Activated naive CD4-positive, alpha-beta T cell treated with anti-CD3 and anti-CD28 coated beads, Interleukin-2, amount 10 ng/mL, durations not matched to agents 7 days and 5 days (primary cell): Measurements from ENCODE around the gene KCNA3.
A peak's percentile ranks its signal among the peaks of the same experiment; 100 is the strongest.

Experiments used
- CTCF ChIA-PET: fragments of 350-600 bp; sonication (Branson Sonifier 250); formaldehyde crosslinking; loops from one replicate; lab custom pipeline; 2021; ENCODE audit warnings: antibody characterized with exemption; lab: Charles Lee
- DNase-seq: peaks from one replicate; pipeline ENCODE4 v3.0.0-alpha.2; 2020
- H3K27ac Mint-ChIP-seq: one replicate; pipeline ENCODE4 v1.8.0; 2021; ENCODE audit warnings: mild to moderate bottlenecking, moderate library complexity, mixed read lengths
- H3K27me3 Mint-ChIP-seq: one replicate; pipeline ENCODE4 v1.8.0; 2021; ENCODE audit warnings: mild to moderate bottlenecking, mixed read lengths
- H3K36me3 Mint-ChIP-seq: one replicate; pipeline ENCODE4 v1.8.0; 2021; ENCODE audit warnings: mixed read lengths
- H3K4me1 Mint-ChIP-seq: one replicate; pipeline ENCODE4 v1.8.0; 2021; ENCODE audit warnings: mixed read lengths
- H3K4me3 Mint-ChIP-seq: one replicate; pipeline ENCODE4 v1.8.0; 2021; ENCODE audit warnings: mild to moderate bottlenecking, moderate library complexity, mixed read lengths
- H3K9me3 Mint-ChIP-seq: one replicate; pipeline ENCODE4 v1.8.0; 2021; ENCODE audit warnings: mixed read lengths

KCNA3 gene

GRCh38 chr1:110645211-110645610 lies 29.5 kb downstream of the KCNA3 start:
- no peak overlapping the region for H3K27ac Mint-ChIP-seq
- no peak overlapping the region for H3K4me3 Mint-ChIP-seq
- CTCF ChIA-PET: interaction anchor here (0.8 to 7.6 kb wide), 3 partner anchors 9 to 22 kb away, joined by 3 to 59 read pairs (median 39); no protein-coding TSS in a partner anchor
- peaks cover 48% of the 10 kb centered on the region for H3K4me1 Mint-ChIP-seq
- peaks cover 23% of the 10 kb centered on the region for H3K36me3 Mint-ChIP-seq
- peaks cover 14% of the 10 kb centered on the region for H3K9me3 Mint-ChIP-seq
- no peak for DNase-seq
- no peaks in the 10 kb centered on the region for H3K27me3 Mint-ChIP-seq

- CTCF ChIA-PET: interaction anchor here (7.6 kb wide), 1 partner anchor 8 kb away, joined by 59 read pairs; no protein-coding TSS in a partner anchor
- DNase-seq: no peak
- H3K36me3 Mint-ChIP-seq: peaks cover 31% of the 10 kb centered on the region
- peaks cover 60% of the 10 kb centered on the region for H3K4me1 Mint-ChIP-seq
- peak overlapping the region; percentile 77 for H3K27ac Mint-ChIP-seq
- H3K4me3 Mint-ChIP-seq: no peak overlapping the region
- peaks cover 22% of the 10 kb centered on the region for H3K9me3 Mint-ChIP-seq
- no peaks in the 10 kb centered on the region for H3K27me3 Mint-ChIP-seq
These were observed 30.8 kb downstream of the KCNA3 start for GRCh38 chr1:110643879-110644472.

- H3K36me3 Mint-ChIP-seq: peaks cover 33% of the 10 kb centered on the region
- no peak for DNase-seq
- H3K4me3 Mint-ChIP-seq: no peak overlapping the region
- H3K9me3 Mint-ChIP-seq: peaks cover 22% of the 10 kb centered on the region
- no peak overlapping the region for H3K27ac Mint-ChIP-seq
- H3K4me1 Mint-ChIP-seq: peaks cover 74% of the 10 kb centered on the region
- CTCF ChIA-PET: interaction anchor here (2.1 kb wide), 1 partner anchor 29 kb away, joined by 6 read pairs; no protein-coding TSS in a partner anchor
- H3K27me3 Mint-ChIP-seq: no peaks in the 10 kb centered on the region
These were observed 34.9 kb downstream of the KCNA3 start for GRCh38 chr1:110639724-110640386.

- Mint-ChIP-seq H3K27ac (peak overlapping the region; percentile 70), H3K36me3 (peaks cover 28% of the 10 kb centered on the region), H3K4me1 (peaks cover 61% of the 10 kb centered on the region), H3K9me3 (peaks cover 22% of the 10 kb centered on the region), H3K4me3 (no peak overlapping the region), H3K27me3 (no peaks in the 10 kb centered on the region)
- DNase-seq: no peak
- CTCF ChIA-PET: interaction anchor here (0.6 to 5.8 kb wide), 6 partner anchors 9 to 39 kb away, joined by 3 to 59 read pairs (median 6); partner anchors contain the start of gene KCNA3
These were observed 36.2 kb downstream of the KCNA3 start for GRCh38 chr1:110638556-110638955.

- no peaks in the 10 kb centered on the region for H3K27me3 Mint-ChIP-seq
- DNase-seq: no peak
- CTCF ChIA-PET: interaction anchor here (0.6 to 5.8 kb wide), 6 partner anchors 9 to 39 kb away, joined by 3 to 59 read pairs (median 6); partner anchors contain the start of gene KCNA3
- H3K36me3 Mint-ChIP-seq: peaks cover 28% of the 10 kb centered on the region
- peaks cover 22% of the 10 kb centered on the region for H3K9me3 Mint-ChIP-seq
- H3K4me3 Mint-ChIP-seq: no peak overlapping the region
- H3K4me1 Mint-ChIP-seq: peaks cover 56% of the 10 kb centered on the region
- peak overlapping the region; percentile 70 for H3K27ac Mint-ChIP-seq
These were observed 36.7 kb downstream of the KCNA3 start for GRCh38 chr1:110638058-110638457.

- peak overlapping the region; percentile 70 for H3K27ac Mint-ChIP-seq
- no peak for DNase-seq
- CTCF ChIA-PET: interaction anchor here (1.1 to 5.8 kb wide), 4 partner anchors 10 to 40 kb away, joined by 4 to 59 read pairs (median 5); no protein-coding TSS in a partner anchor
These were observed 37.3 kb downstream of the KCNA3 start for GRCh38 chr1:110637475-110637874.

GRCh38 chr1:110636149-110636935 lies 38.4 kb downstream of the KCNA3 start:
- CTCF ChIA-PET: interaction anchor here (0.6 to 5.8 kb wide), 4 partner anchors 11 to 130 kb away, joined by 3 to 59 read pairs (median 4); no protein-coding TSS in a partner anchor
- peaks cover 17% of the 10 kb centered on the region for H3K36me3 Mint-ChIP-seq
- no peak overlapping the region for H3K27ac Mint-ChIP-seq
- H3K4me3 Mint-ChIP-seq: peak overlapping the region; percentile 57
- peaks cover 13% of the 10 kb centered on the region for H3K9me3 Mint-ChIP-seq
- H3K4me1 Mint-ChIP-seq: peaks cover 41% of the 10 kb centered on the region
- DNase-seq: no peak
- no peaks in the 10 kb centered on the region for H3K27me3 Mint-ChIP-seq

More at GRCh38 chr1:110637475-110637874, 37.3 kb downstream of the KCNA3 start:
- Mint-ChIP-seq H3K4me3 (no peak overlapping the region), H3K36me3 (peaks cover 23% of the 10 kb centered on the region), H3K9me3 (peaks cover 20% of the 10 kb centered on the region), H3K4me1 (peaks cover 51% of the 10 kb centered on the region), H3K27me3 (no peaks in the 10 kb centered on the region)

GRCh38 chr1:110635434-110635833 lies 39.3 kb downstream of the KCNA3 start:
- Mint-ChIP-seq H3K4me1 (peaks cover 34% of the 10 kb centered on the region), H3K27me3 (no peaks in the 10 kb centered on the region), H3K4me3 (peak overlapping the region; percentile 57), H3K36me3 (peaks cover 14% of the 10 kb centered on the region), H3K27ac (no peak overlapping the region), H3K9me3 (peaks cover 10% of the 10 kb centered on the region)
- CTCF ChIA-PET: interaction anchor here (0.6 to 5.8 kb wide), 4 partner anchors 12 to 131 kb away, joined by 4 to 59 read pairs (median 4); no protein-coding TSS in a partner anchor
- no peak for DNase-seq

- peaks cover 27% of the 10 kb centered on the region for H3K4me1 Mint-ChIP-seq
- peaks cover 8% of the 10 kb centered on the region for H3K36me3 Mint-ChIP-seq
- no peak overlapping the region for H3K27ac Mint-ChIP-seq
- H3K27me3 Mint-ChIP-seq: no peaks in the 10 kb centered on the region
- H3K4me3 Mint-ChIP-seq: peak overlapping the region; percentile 57
- peak; percentile 73 for DNase-seq
- CTCF ChIA-PET: interaction anchor here (0.7 to 5.8 kb wide), 3 partner anchors 12 to 131 kb away, joined by 5 to 59 read pairs (median 6); no protein-coding TSS in a partner anchor
- H3K9me3 Mint-ChIP-seq: peaks cover 4% of the 10 kb centered on the region
These were observed 40.1 kb downstream of the KCNA3 start for GRCh38 chr1:110634455-110635311.

- Mint-ChIP-seq H3K4me3 (peak overlapping the region; percentile 57), H3K4me1 (peaks cover 26% of the 10 kb centered on the region), H3K27me3 (no peaks in the 10 kb centered on the region), H3K27ac (no peak overlapping the region), H3K9me3 (peaks cover 1% of the 10 kb centered on the region), H3K36me3 (peaks cover 8% of the 10 kb centered on the region)
- no peak for DNase-seq
- CTCF ChIA-PET: interaction anchor here (5.8 kb wide), 1 partner anchor 13 kb away, joined by 59 read pairs; no protein-coding TSS in a partner anchor
These were observed 40.7 kb downstream of the KCNA3 start for GRCh38 chr1:110634086-110634454.

GRCh38 chr1:110633646-110634030 lies 41.1 kb downstream of the KCNA3 start:
- H3K27me3 Mint-ChIP-seq: no peaks in the 10 kb centered on the region
- H3K4me3 Mint-ChIP-seq: no peak overlapping the region
- peaks cover 25% of the 10 kb centered on the region for H3K4me1 Mint-ChIP-seq
- no peak for DNase-seq
- CTCF ChIA-PET: interaction anchor here (5.8 kb wide), 1 partner anchor 14 kb away, joined by 59 read pairs; no protein-coding TSS in a partner anchor
- no peak overlapping the region for H3K27ac Mint-ChIP-seq
- peaks cover 1% of the 10 kb centered on the region for H3K9me3 Mint-ChIP-seq
- H3K36me3 Mint-ChIP-seq: peaks cover 7% of the 10 kb centered on the region

GRCh38 chr1:110631836-110632620 lies 42.7 kb downstream of the KCNA3 start:
- Mint-ChIP-seq H3K36me3 (peaks cover 15% of the 10 kb centered on the region), H3K4me3 (no peak overlapping the region), H3K27me3 (no peaks in the 10 kb centered on the region), H3K27ac (no peak overlapping the region), H3K9me3 (peaks cover 1% of the 10 kb centered on the region), H3K4me1 (peaks cover 25% of the 10 kb centered on the region)
- no peak for DNase-seq
- CTCF ChIA-PET: interaction anchor here (1.1 to 5.0 kb wide), 7 partner anchors 12 to 155 kb away, joined by 3 to 46 read pairs (median 17); partner anchors contain the start of gene KCNA3
